ENCODE measurements around the gene CDCA7L.
A peak's percentile ranks its signal among the peaks of the same experiment; 100 is the strongest.
"Not testable (repeated sequence)": the region's sequence is repeated elsewhere in the genome, so short reads cannot be mapped to it uniquely, and the experiment has no call there.

Gene CDCA7L

GRCh38 chr7:21943436-21943835 is 2.3 kb downstream of the CDCA7L start:
- no peak for DNase-seq

- DNase-seq, result no peak
Measured at GRCh38 chr7:21942955-21943354, 2.7 kb downstream of the CDCA7L start.

GRCh38 chr7:21941611-21942141 is 4.0 kb downstream of the CDCA7L start:
- DNase-seq, result peak; percentile 64

GRCh38 chr7:21939858-21940372 is 5.8 kb downstream of the CDCA7L start:
- no peak for DNase-seq

- no peak for DNase-seq
Measured at GRCh38 chr7:21939136-21939857, 6.4 kb downstream of the CDCA7L start.

- no peak for DNase-seq
Measured at GRCh38 chr7:21938463-21938862, 7.2 kb downstream of the CDCA7L start.

GRCh38 chr7:21934808-21935207 is 10.9 kb downstream of the CDCA7L start:
- no peak for DNase-seq

- not testable (repeated sequence) for DNase-seq
Measured at GRCh38 chr7:21933293-21933692, 12.4 kb downstream of the CDCA7L start.

- no peak for DNase-seq
Measured at GRCh38 chr7:21927693-21928092, 18.0 kb downstream of the CDCA7L start.

GRCh38 chr7:21926448-21926847 is 19.3 kb downstream of the CDCA7L start:
- DNase-seq, result no peak

GRCh38 chr7:21923658-21924057 is 22.0 kb downstream of the CDCA7L start:
- DNase-seq, result peak; percentile 30

- no peak for DNase-seq
Measured at GRCh38 chr7:21922605-21923004, 23.1 kb downstream of the CDCA7L start.

GRCh38 chr7:21920936-21921335 is 24.8 kb downstream of the CDCA7L start:
- DNase-seq, result no peak

GRCh38 chr7:21918216-21918615 is 27.5 kb downstream of the CDCA7L start:
- DNase-seq, result no peak

- no peak for DNase-seq
Measured at GRCh38 chr7:21916629-21917028, 29.1 kb downstream of the CDCA7L start.

- no peak for DNase-seq
Measured at GRCh38 chr7:21916176-21916575, 29.5 kb downstream of the CDCA7L start.

- no peak for DNase-seq
Measured at GRCh38 chr7:21915140-21915539, 30.6 kb downstream of the CDCA7L start.

- DNase-seq, result no peak
Measured at GRCh38 chr7:21914671-21915070, 31.0 kb downstream of the CDCA7L start.

GRCh38 chr7:21912931-21913780 is 32.5 kb downstream of the CDCA7L start:
- DNase-seq, result peak; percentile 16

GRCh38 chr7:21912305-21912704 is 33.4 kb downstream of the CDCA7L start:
- DNase-seq, result no peak

- no peak for DNase-seq
Measured at GRCh38 chr7:21911341-21911875, 34.3 kb downstream of the CDCA7L start.

GRCh38 chr7:21910253-21910652 is 35.4 kb downstream of the CDCA7L start:
- DNase-seq, result no peak

- DNase-seq, result no peak
Measured at GRCh38 chr7:21908746-21909145, 37.0 kb downstream of the CDCA7L start.

All from hematopoietic multipotent progenitor cell treated with erythropoietin and hydrocortisone succinate and interleukin-3 and kit ligand, for 4 days (in vitro differentiated cells).